GM23248 (cell line): Measurements from ENCODE around the gene HTT.

Experiments
- EZH2 ChIP-seq: fragments of 200-600 bp; sonication (generic); IDR thresholded peaks from 2 replicates; pipeline ENCODE4 v1.6.1; 2018; ENCODE audit warnings: antibody characterized with exemption, mild to moderate bottlenecking; ENCODE audit not compliant: insufficient read depth, poor library complexity, severe bottlenecking
- EZH2phosphoT487 ChIP-seq: fragments of 200-600 bp; sonication (generic); IDR thresholded peaks from 2 replicates; pipeline ENCODE4 v1.6.1; 2018; ENCODE audit warnings: antibody characterized with exemption, moderate library complexity, mild to moderate bottlenecking, low read depth; ENCODE audit not compliant: insufficient read depth

DNA sequence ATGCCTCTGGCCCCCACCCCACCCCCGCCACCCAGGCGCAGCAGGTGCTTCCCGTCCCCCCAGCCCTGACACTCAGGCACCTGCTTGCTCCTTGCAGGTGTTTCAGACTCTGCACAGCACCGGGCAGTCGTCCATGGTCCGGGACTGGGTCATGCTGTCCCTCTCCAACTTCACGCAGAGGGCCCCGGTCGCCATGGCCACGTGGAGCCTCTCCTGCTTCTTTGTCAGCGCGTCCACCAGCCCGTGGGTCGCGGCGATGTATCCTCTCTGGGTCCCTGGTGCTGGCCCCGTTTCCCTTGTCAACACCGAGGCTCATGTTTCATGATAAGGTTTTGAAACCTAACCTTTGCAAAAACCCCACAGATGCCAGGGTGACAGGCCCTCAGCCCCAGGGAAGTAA is 164.2 kb downstream of the HTT start:
- TF ChIP-seq EZH2 (no peak), EZH2phosphoT487 (no peak)
